Inflammatory macrophage treated with lipopolysaccharide for 4 hours (primary cell): Measurements from ENCODE around the gene LMBRD2.

Experiments used
- DNase-seq: peaks from one replicate; pipeline ENCODE4 v3.0.0-alpha.2; 2020

Gene LMBRD2

GRCh38 chr5:36096486-36096885, 55.2 kb downstream of the LMBRD2 start:
- DNase-seq: no peak

- peak; percentile 32 for DNase-seq
Observed at GRCh38 chr5:36089989-36090388, 61.7 kb downstream of the LMBRD2 start.

- DNase-seq: peak; percentile 19
Observed at GRCh38 chr5:36079200-36079781, 72.4 kb downstream of the LMBRD2 start.

- DNase-seq: no peak
Observed at GRCh38 chr5:36078430-36078829, 73.3 kb downstream of the LMBRD2 start.

GRCh38 chr5:36073595-36074216, 78.0 kb downstream of the LMBRD2 start:
- no peak for DNase-seq

- DNase-seq: peak; percentile 24
Observed at GRCh38 chr5:36070687-36071571, 80.8 kb downstream of the LMBRD2 start.

- DNase-seq: no peak
Observed at GRCh38 chr5:36068751-36069281, 82.9 kb downstream of the LMBRD2 start.

GRCh38 chr5:36066540-36067210, 85.0 kb downstream of the LMBRD2 start, which contains the start of gene UGT3A2:
Gene UGT3A2, minus strand, starts transcription at chr5:36066882. Its CDS starts 93 bp downstream, at chr5:36066789.
- DNase-seq: no peak

- no peak for DNase-seq
Observed at GRCh38 chr5:36066001-36066539, 85.6 kb downstream of the LMBRD2 start.

- DNase-seq: no peak
Observed at GRCh38 chr5:36060420-36060887, 91.2 kb downstream of the LMBRD2 start.

GRCh38 chr5:36059571-36060419, 91.9 kb downstream of the LMBRD2 start:
- no peak for DNase-seq

- DNase-seq: no peak
Observed at GRCh38 chr5:36058776-36059175, 92.9 kb downstream of the LMBRD2 start.

GRCh38 chr5:36057386-36057785, 94.3 kb downstream of the LMBRD2 start:
- DNase-seq: no peak

- no peak for DNase-seq
Observed at GRCh38 chr5:36056422-36056821, 95.3 kb downstream of the LMBRD2 start.

GRCh38 chr5:36055984-36056383, 95.7 kb downstream of the LMBRD2 start:
- no peak for DNase-seq

- DNase-seq: no peak
Observed at GRCh38 chr5:36054647-36055046, 97.0 kb downstream of the LMBRD2 start.

GRCh38 chr5:36052538-36052937, 99.1 kb downstream of the LMBRD2 start:
- no peak for DNase-seq

GRCh38 chr5:36049949-36050348, 101.7 kb downstream of the LMBRD2 start:
- DNase-seq: no peak
